Choroid plexus epithelial cell (primary cell): Measurements from ENCODE around the gene TFEB.

ENCODE experiments used
- DNase-seq: peaks from one replicate; pipeline ENCODE4 v3.0.0-alpha.2; 2010; ENCODE audit warnings: low read depth
- H3K4me3 ChIP-seq: 2 replicates; pipeline ENCODE4 v1.5.1; 2011; ENCODE audit warnings: low read depth, mild to moderate bottlenecking, control low read depth, low read length, moderate library complexity
- TF ChIP-seq, protein P1 (sequence below): conservative IDR thresholded peaks from 2 replicates; pipeline ENCODE4 v1.5.1; 2011; ENCODE audit warnings: low read depth, mild to moderate bottlenecking, control low read depth, inconsistent platforms, low read length, moderate library complexity

TFEB gene

DNA sequence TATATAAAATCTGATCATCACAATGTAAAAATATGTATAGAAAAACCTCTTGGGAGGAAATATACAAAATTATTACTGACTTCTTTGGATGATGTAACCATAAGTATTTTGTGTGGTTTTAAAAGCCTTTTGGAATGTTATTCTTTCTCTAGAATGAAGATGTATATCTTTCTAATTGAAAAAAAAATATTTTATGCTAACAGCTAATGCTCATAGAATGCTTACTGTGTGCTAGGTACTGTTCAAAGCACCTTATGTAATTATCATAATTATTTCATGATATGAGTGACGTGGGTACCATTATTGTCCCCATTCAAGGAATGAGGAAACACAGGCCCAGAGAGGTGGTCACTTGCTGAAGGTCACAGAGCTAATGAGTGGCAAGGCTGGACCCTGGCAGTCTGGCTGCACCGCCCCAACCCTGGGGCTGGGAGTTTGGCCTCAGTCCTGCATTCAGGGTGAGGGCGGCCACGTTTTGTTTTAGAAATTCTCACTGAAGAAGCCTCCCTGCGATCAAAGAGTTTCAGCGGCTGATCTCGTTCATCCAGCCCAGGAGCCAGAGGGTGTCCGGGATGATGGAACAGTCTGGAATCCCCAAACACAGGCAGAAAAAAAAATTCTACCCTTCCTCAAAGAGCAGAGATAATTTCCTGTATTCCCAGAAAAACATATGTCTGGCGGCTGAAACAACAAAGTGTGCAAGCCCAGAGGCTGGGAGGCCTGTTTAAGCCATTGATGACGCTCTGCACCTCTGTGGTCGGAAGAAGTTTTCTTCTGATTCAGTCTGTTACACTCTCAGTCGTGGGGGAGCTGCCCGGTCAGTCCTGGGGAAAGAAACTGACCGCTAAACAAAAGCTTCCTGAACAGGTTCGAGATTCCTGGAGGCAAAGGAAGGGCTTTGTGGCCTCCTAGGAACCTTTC lies 37.3 kb downstream of the TFEB start:
- DNase-seq, result peak; percentile 96
- H3K4me3 ChIP-seq, result no peak overlapping the region
- TF ChIP-seq, protein P1, sequence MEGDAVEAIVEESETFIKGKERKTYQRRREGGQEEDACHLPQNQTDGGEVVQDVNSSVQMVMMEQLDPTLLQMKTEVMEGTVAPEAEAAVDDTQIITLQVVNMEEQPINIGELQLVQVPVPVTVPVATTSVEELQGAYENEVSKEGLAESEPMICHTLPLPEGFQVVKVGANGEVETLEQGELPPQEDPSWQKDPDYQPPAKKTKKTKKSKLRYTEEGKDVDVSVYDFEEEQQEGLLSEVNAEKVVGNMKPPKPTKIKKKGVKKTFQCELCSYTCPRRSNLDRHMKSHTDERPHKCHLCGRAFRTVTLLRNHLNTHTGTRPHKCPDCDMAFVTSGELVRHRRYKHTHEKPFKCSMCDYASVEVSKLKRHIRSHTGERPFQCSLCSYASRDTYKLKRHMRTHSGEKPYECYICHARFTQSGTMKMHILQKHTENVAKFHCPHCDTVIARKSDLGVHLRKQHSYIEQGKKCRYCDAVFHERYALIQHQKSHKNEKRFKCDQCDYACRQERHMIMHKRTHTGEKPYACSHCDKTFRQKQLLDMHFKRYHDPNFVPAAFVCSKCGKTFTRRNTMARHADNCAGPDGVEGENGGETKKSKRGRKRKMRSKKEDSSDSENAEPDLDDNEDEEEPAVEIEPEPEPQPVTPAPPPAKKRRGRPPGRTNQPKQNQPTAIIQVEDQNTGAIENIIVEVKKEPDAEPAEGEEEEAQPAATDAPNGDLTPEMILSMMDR, result no peak

- H3K4me3 ChIP-seq, result no peak overlapping the region
- no peak for DNase-seq
- TF ChIP-seq, protein P1, result no peak
Observed at GRCh38 chr6:41696788-41697187, 38.6 kb downstream of the TFEB start.

DNA sequence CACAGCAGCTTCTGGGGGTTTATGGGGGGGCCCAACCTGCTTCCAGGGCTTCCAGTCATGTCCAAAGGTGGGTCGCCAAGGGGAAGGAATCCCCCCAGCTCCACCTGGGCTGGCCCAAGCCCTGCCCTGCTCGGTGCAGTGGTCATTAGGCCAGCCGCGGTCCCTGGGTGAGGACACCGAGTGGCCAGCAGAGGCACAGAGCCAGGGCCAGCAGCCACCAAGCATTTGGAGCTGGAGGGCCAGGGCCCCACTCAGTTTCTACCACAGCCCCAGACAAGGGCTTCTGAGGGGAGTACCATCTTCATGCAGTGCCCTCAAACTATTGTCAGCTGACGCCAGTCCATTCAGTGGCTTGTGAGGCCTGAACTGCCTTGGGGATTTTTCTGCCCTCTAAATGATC lies 39.6 kb downstream of the TFEB start:
- DNase-seq, result no peak
- TF ChIP-seq, protein P1, result no peak
- no peak overlapping the region for H3K4me3 ChIP-seq

GRCh38 chr6:41694815-41695526 lies 40.4 kb downstream of the TFEB start:
- DNase-seq, result peak; percentile 60
- TF ChIP-seq, protein P1, result peak; percentile 27
- H3K4me3 ChIP-seq, result no peak overlapping the region

DNA sequence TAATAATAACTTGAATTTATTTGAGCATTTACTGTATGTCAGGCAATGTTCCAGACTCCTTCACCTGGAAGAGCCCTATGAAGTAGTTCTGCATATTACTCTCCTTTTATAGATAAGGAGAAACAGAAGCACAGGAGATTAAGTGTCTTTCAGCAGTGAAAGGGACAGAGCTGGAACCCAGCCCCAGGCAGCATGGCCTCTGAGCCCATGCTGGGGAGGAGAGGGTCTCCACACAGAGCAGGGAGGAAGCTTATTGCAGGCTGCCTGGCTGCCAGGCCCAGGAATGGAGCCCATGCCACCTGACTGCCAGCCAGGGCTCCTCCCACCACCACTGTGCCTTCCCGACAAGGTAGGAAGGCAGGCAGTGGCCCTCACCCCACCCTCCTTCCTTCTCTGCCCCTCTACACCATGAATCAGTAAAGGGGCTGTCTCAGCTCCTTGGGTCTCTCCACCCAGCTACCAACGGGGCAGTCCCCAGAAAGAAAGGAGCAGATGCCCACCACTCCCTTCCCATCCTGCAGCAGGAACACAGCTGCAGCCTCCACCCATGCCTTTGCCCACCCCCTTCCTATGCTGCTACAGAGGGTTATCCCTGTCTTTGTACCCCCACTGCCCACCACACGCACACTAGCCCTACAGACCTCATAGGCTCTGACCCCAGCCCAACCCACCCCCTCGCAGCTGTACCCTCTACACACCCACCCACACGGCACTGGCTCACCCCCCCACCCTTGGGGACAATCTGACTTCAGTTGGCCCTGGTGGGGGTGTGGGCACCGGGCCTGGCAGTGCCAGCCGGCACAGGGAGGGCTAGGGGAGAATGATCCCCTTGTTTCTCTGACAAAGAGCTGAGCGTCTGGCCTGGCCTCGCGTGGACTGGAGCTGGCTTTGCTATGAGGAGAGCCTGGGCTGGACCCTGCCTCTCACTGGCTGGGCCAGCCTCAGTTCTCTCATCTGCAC lies 41.8 kb downstream of the TFEB start:
- no peak for DNase-seq

GRCh38 chr6:41692730-41693129 lies 42.7 kb downstream of the TFEB start:
- no peak for DNase-seq
- TF ChIP-seq, protein P1, result no peak
- H3K4me3 ChIP-seq, result no peak overlapping the region

More for the DNA sequence above, 41.8 kb downstream of the TFEB start:
- no peak overlapping the region for H3K4me3 ChIP-seq
- TF ChIP-seq, protein P1, result no peak
